HepG2 (cell line): ENCODE measurements around the gene ZNF524. TPM values are rescaled to one million over a fixed set of nuclear protein-coding genes. Genes with fewer than 3 reads are reported as not detected.

Experiments
- ARNT ChIP-seq: fragments of 450-650 bp; IDR thresholded peaks from 2 replicates; pipeline ENCODE4 v1.6.1; 2017
- HOXA3 ChIP-seq: sonication (generic); formaldehyde crosslinking; IDR thresholded peaks from 2 replicates; pipeline ENCODE4 v1.5.0; 2020; ENCODE audit warnings: missing genetic modification reagents
- ZBTB40 ChIP-seq, 2 experiments: fragments of 450-650 bp in 1 of 2; sonication (generic) in 1 of 2; formaldehyde crosslinking in 1 of 2; IDR thresholded peaks; 2 replicates each; pipeline versions ENCODE4 v1.6.1 to v1.8.0; 2016 to 2022; ENCODE audit warnings: antibody characterized with exemption in 1 of 2, mild to moderate bottlenecking in 1 of 2, missing genetic modification reagents in 1 of 2
- ZNF362 ChIP-seq: sonication (generic); formaldehyde crosslinking; IDR thresholded peaks from 2 replicates; pipeline ENCODE4 v1.4.0; 2020; ENCODE audit warnings: missing genetic modification reagents, mild to moderate bottlenecking, borderline replicate concordance
- ZNF740 ChIP-seq: sonication (generic); formaldehyde crosslinking; IDR thresholded peaks from 2 replicates; pipeline ENCODE4 v1.4.0; 2020; ENCODE audit warnings: missing genetic modification reagents
- polyA plus RNA-seq, 8 experiments: library from polyadenylated mRNA; depleted of rRNA in 3 of 8; stranded (reverse) in 7 of 8; unstranded in 1 of 8; fragments of >200 nt; fragmentation: Illumina TruSeq in 4 of 8; extraction: Trizol in 4 of 8; gene quantifications; 2 replicates each; pipeline versions ENCODE4 v1.2.1 to v1.2.3, GENCODE V29; 2011 to 2016; ENCODE audit warnings: low read depth in 4 of 8, missing spikeins in 1 of 8, mixed read lengths in 1 of 8; ENCODE audit not compliant: insufficient read depth in 1 of 8
- total RNA-seq, 5 experiments: library from RNA; depleted of rRNA; stranded (reverse); fragments of >200 nt; fragmentation: Illumina TruSeq; extraction: Trizol; gene quantifications; 2 replicates each; pipeline ENCODE4 v1.2.3, GENCODE V29; 2016; ENCODE audit warnings: low read depth in 1 of 5

ZNF524 gene
- total and polyA plus RNA-seq, 2 of the 13 experiments (the other 11 are each of a cell fraction or from before 2014, with no cell fraction given): 3.2 to 4.6 TPM

- TF ChIP-seq ZBTB40 (IDR thresholded peaks at IDR 0.05): peak; percentile 71
- 0 out of 2 replicates have a peak, but pooled peaks have one; percentile 16 for TF ChIP-seq ZBTB40 (CRISPR knock-in tag; IDR thresholded peaks at IDR 0.05)
- peak; percentile 32; the same call in 1 of the 2 replicates for TF ChIP-seq ZNF362 (CRISPR knock-in tag)
- no peak for TF ChIP-seq ARNT
- TF ChIP-seq ZNF740: 0 out of 2 replicates have a peak, but pooled peaks have one; percentile 9
- TF ChIP-seq HOXA3 (CRISPR knock-in tag): peak; percentile 94
These were observed 633 bp upstream of the ZNF524 start, which contains the start of gene FIZ1 (continued) for GRCh38 chr19:55599468-55599841.
